Left cardiac atrium (tissue), 4 donors: ENCODE measurements around the gene ARID1B. TPM values are rescaled to one million over a fixed set of nuclear protein-coding genes. Genes with fewer than 3 reads are reported as not detected.

Experiments
- ATAC-seq, 2 donors: fragments of 200-7000 bp; cut with Tn5 transposase; one replicate each; pipeline ENCODE4 v1.9.1; 2020; ENCODE audit warnings: mild to moderate bottlenecking in 2 of 2, moderate library complexity in 2 of 2
- DNase-seq: peaks from one replicate; pipeline ENCODE4 v3.0.0-alpha.2; 2020
- intact Hi-C, 2 donors: fragments of 100-400 bp; cut with DNase I; formaldehyde crosslinking; loops; one replicate each; pipeline versions ENCODE4 v1.14.1 to v1.15.1; 2022 to 2023
- total RNA-seq, 2 donors: library from RNA; stranded (reverse); fragmentation: NEBNext Ultra II Directional; extraction: Animal tissue kit (Norgen Biotek cat#: 25700); gene quantifications; one replicate each; pipeline ENCODE4 v1.2.1, GENCODE V29; 2021
- donor health status: DM: no; HTN: yes; CAD: no.
- donor health status: DM: no; HTN: yes; CAD: no; lungs with severe emphysema.
- donor health status: DM: yes; HTN: yes; CAD: no.
- donor health status: Dilated cardiomyopathy.

The ARID1B gene
- total RNA-seq, 2 donors from 2014 or later, result 45.4 to 48.0 TPM

- peak; percentile 75 for DNase-seq
- intact Hi-C loops, result loop anchor here (1.0 to 10.0 kb wide), 3 partner anchors 149 to 400 kb away; no protein-coding TSS in a partner anchor
- ATAC-seq, result peak; percentile 86 to 87
Measured at GRCh38 chr6:157184202-157185015, 407.2 kb downstream of the ARID1B start.

- DNase-seq (no peak), ATAC-seq (peak; percentile 22 to 39)
- intact Hi-C loops, result loop anchor here (10.0 kb wide), 2 partner anchors 150 to 400 kb away; no protein-coding TSS in a partner anchor
Measured at GRCh38 chr6:157185171-157185570, 408.0 kb downstream of the ARID1B start.

- intact Hi-C loops, result loop anchor here (10.0 kb wide), 2 partner anchors 151 to 401 kb away; no protein-coding TSS in a partner anchor
- ATAC-seq (no peak), DNase-seq (no peak)
Measured at GRCh38 chr6:157185986-157186385, 408.8 kb downstream of the ARID1B start.

GRCh38 chr6:157186785-157187181 is 409.6 kb downstream of the ARID1B start:
- ATAC-seq, result no peak

GRCh38 chr6:157187182-157188083 is 410.3 kb downstream of the ARID1B start:
- no peak for DNase-seq
- peak; percentile 17 to 46 for ATAC-seq
- intact Hi-C loops, result loop anchor here (10.0 kb wide), 2 partner anchors 153 to 403 kb away; no protein-coding TSS in a partner anchor

More at GRCh38 chr6:157186785-157187181, 409.6 kb downstream of the ARID1B start:
- intact Hi-C loops, result loop anchor here (10.0 kb wide), 2 partner anchors 152 to 402 kb away; no protein-coding TSS in a partner anchor
- DNase-seq, result no peak

- intact Hi-C loops, result loop anchor here (10.0 kb wide), 2 partner anchors 153 to 403 kb away; no protein-coding TSS in a partner anchor
- no peak for ATAC-seq
- DNase-seq, result no peak
Measured at GRCh38 chr6:157188213-157188612, 411.0 kb downstream of the ARID1B start.

- ATAC-seq (no peak), DNase-seq (no peak)
- intact Hi-C loops, result no loop called here
Measured at GRCh38 chr6:157193443-157193996, 416.3 kb downstream of the ARID1B start.

GRCh38 chr6:157194110-157194509 is 416.9 kb downstream of the ARID1B start:
- ATAC-seq (no peak), DNase-seq (no peak)
- intact Hi-C loops, result no loop called here

- no peak for ATAC-seq
- no peak for DNase-seq
- intact Hi-C loops, result no loop called here
Measured at GRCh38 chr6:157194643-157195042, 417.5 kb downstream of the ARID1B start.

GRCh38 chr6:157196391-157196790 is 419.2 kb downstream of the ARID1B start:
- no peak for DNase-seq
- intact Hi-C loops, result no loop called here
- no peak for ATAC-seq

- DNase-seq (peak; percentile 60), ATAC-seq (peak; percentile 87 to 94)
- intact Hi-C loops, result no loop called here
Measured at GRCh38 chr6:157198425-157199279, 421.5 kb downstream of the ARID1B start.

GRCh38 chr6:157200117-157200516 is 422.9 kb downstream of the ARID1B start:
- no peak for ATAC-seq
- intact Hi-C loops, result no loop called here
- DNase-seq, result no peak

- no peak for DNase-seq
- ATAC-seq, result no peak
- intact Hi-C loops, result no loop called here
Measured at GRCh38 chr6:157200611-157201010, 423.4 kb downstream of the ARID1B start.

- ATAC-seq (no peak), DNase-seq (no peak)
- intact Hi-C loops, result no loop called here
Measured at GRCh38 chr6:157201083-157201482, 423.9 kb downstream of the ARID1B start.

GRCh38 chr6:157203312-157203744 is 426.1 kb downstream of the ARID1B start:
- ATAC-seq (no peak), DNase-seq (no peak)
- intact Hi-C loops, result no loop called here

- DNase-seq, result no peak
- ATAC-seq, result no peak
- intact Hi-C loops, result no loop called here
Measured at GRCh38 chr6:157203764-157204163, 426.6 kb downstream of the ARID1B start.

GRCh38 chr6:157205473-157206358 is 428.5 kb downstream of the ARID1B start:
- ATAC-seq, result no peak
- intact Hi-C loops, result no loop called here
- no peak for DNase-seq
